GM23248 (cell line): Measurements from ENCODE around the gene HDAC4. TPM values are rescaled to one million over a fixed set of nuclear protein-coding genes. Genes with fewer than 3 reads are reported as not detected.
A peak's percentile ranks its signal among the peaks of the same experiment; 100 is the strongest.

Source experiments
- DNase-seq: peaks from one replicate; pipeline ENCODE4 v3.0.0-alpha.2; 2015
- H2AFZ ChIP-seq: fragments of 200-600 bp; sonication (generic); 2 replicates; pipeline ENCODE4 v1.6.1; 2016; ENCODE audit warnings: antibody characterized with exemption
- H3F3A ChIP-seq: fragments of 200-600 bp; sonication (generic); 2 replicates; pipeline ENCODE4 v1.6.1; 2016; ENCODE audit warnings: mild to moderate bottlenecking, antibody characterized with exemption, mixed run types; ENCODE audit not compliant: insufficient read depth
- H3K27ac ChIP-seq: fragments of 200-600 bp; sonication (generic); 2 replicates; pipeline ENCODE4 v1.5.1; 2016; ENCODE audit warnings: mild to moderate bottlenecking
- H3K27me3 ChIP-seq: fragments of 200-600 bp; sonication (generic); replicated peaks from 2 replicates; pipeline ENCODE4 v1.6.1; 2016; ENCODE audit warnings: mild to moderate bottlenecking; ENCODE audit not compliant: insufficient read depth
- H3K36me3 ChIP-seq: fragments of 200-600 bp; sonication (generic); 2 replicates; pipeline ENCODE4 v1.6.1; 2016; ENCODE audit warnings: low read depth, mild to moderate bottlenecking
- H3K4me1 ChIP-seq: fragments of 200-600 bp; sonication (generic); 2 replicates; pipeline ENCODE4 v1.6.1; 2016; ENCODE audit warnings: mild to moderate bottlenecking; ENCODE audit not compliant: insufficient read depth
- H3K4me2 ChIP-seq: fragments of 200-600 bp; sonication (generic); one replicate; pipeline ENCODE4 v1.6.1; 2016; ENCODE audit warnings: mild to moderate bottlenecking; ENCODE audit not compliant: unreplicated experiment
- H3K4me3 ChIP-seq: fragments of 200-600 bp; sonication (generic); 2 replicates; pipeline ENCODE4 v1.5.1; 2016; ENCODE audit warnings: mild to moderate bottlenecking
- H3K79me2 ChIP-seq: fragments of 200-600 bp; sonication (generic); 2 replicates; pipeline ENCODE4 v1.6.1; 2016; ENCODE audit warnings: mild to moderate bottlenecking; ENCODE audit not compliant: insufficient read depth
- H3K9ac ChIP-seq: fragments of 200-600 bp; sonication (generic); 2 replicates; pipeline ENCODE4 v1.6.1; 2016; ENCODE audit warnings: mild to moderate bottlenecking
- H3K9me2 ChIP-seq: fragments of 200-600 bp; sonication (generic); 2 replicates; pipeline ENCODE4 v1.6.1; 2016; ENCODE audit warnings: mixed run types, mild to moderate bottlenecking, moderate library complexity; ENCODE audit not compliant: insufficient read depth
- H3K9me3 ChIP-seq: fragments of 200-600 bp; sonication (generic); one replicate; pipeline ENCODE4 v1.6.1; 2017; ENCODE audit warnings: low read depth
- H4K20me1 ChIP-seq: fragments of 200-600 bp; sonication (generic); 2 replicates; pipeline ENCODE4 v1.6.0; 2016; ENCODE audit not compliant: insufficient read depth
- EZH2 ChIP-seq: fragments of 200-600 bp; sonication (generic); IDR thresholded peaks from 2 replicates; pipeline ENCODE4 v1.6.1; 2018; ENCODE audit warnings: antibody characterized with exemption, mild to moderate bottlenecking; ENCODE audit not compliant: insufficient read depth, poor library complexity, severe bottlenecking
- EZH2phosphoT487 ChIP-seq: fragments of 200-600 bp; sonication (generic); IDR thresholded peaks from 2 replicates; pipeline ENCODE4 v1.6.1; 2018; ENCODE audit warnings: antibody characterized with exemption, moderate library complexity, mild to moderate bottlenecking, low read depth; ENCODE audit not compliant: insufficient read depth
- WGBS, 2 experiments: methylation state at CpG; one replicate each; pipeline ENCODE4 v1.1.6; 2015 to 2017; ENCODE audit warnings: low lambda C conversion rate in 2 of 2, low coverage in 1 of 2; ENCODE audit errors: missing lambda C conversion rate in 2 of 2; 5-methylcytosine and 5-hydroxymethylcytosine counted together
- in situ Hi-C: fragments of 300-500 bp; cut with MboI; formaldehyde crosslinking; loops from 2 replicates; pipeline ENCODE4 v1.15.0; 2020
- polyA plus RNA-seq: library from polyadenylated mRNA; unstranded; fragments of >200 nt; fragmentation: Nextera tagmentation; extraction: Ambion mirVana; gene quantifications from 2 replicates; pipeline ENCODE4 v1.2.1, GENCODE V29; 2016
- total RNA-seq: library from RNA; depleted of rRNA; stranded (reverse); fragments of >200 nt; shearing (Covaris generic); gene quantifications from 2 replicates; pipeline ENCODE4 v1.2.3, GENCODE V29; 2014

Gene HDAC4
- total and polyA plus RNA-seq, 2 experiments from 2014 or later: 2.1 to 6.3 TPM

- TF ChIP-seq EZH2 (no peak), EZH2phosphoT487 (no peak)
- Histone ChIP-seq H2AFZ (no peak overlapping the region), H3K4me3 (no peak overlapping the region), H3K9ac (no peak overlapping the region), H3K79me2 (peaks cover 24% of the 10 kb centered on the region), H3K27ac (no peak overlapping the region), H3K9me2 (no peaks in the 10 kb centered on the region), H3K27me3 (no peaks in the 10 kb centered on the region), H3K9me3 (no peaks in the 10 kb centered on the region), H3K4me1 (peaks cover 23% of the 10 kb centered on the region), H3K4me2 (no peak overlapping the region), H3F3A (no peaks in the 10 kb centered on the region), H3K36me3 (no peaks in the 10 kb centered on the region), H4K20me1 (no peaks in the 10 kb centered on the region)
- in situ Hi-C loops: no loop called here
- 95 to 98% methylated on average over 11 of the region's 11 CpGs for WGBS, 2 experiments
- DNase-seq: no peak
Measured at GRCh38 chr2:239360008-239360407, 40.8 kb downstream of the HDAC4 start.

- Histone ChIP-seq H2AFZ (peak overlapping the region; percentile 48; the same call in 1 of the 2 replicates), H3K4me3 (no peak overlapping the region), H3K9me3 (no peaks in the 10 kb centered on the region), H3K79me2 (peaks cover 24% of the 10 kb centered on the region), H3K4me1 (peaks cover 23% of the 10 kb centered on the region), H3F3A (0 out of 2 replicates have a peak, but pooled peaks cover 5% of the 10 kb centered on the region), H3K36me3 (no peaks in the 10 kb centered on the region), H3K9ac (no peak overlapping the region), H3K4me2 (peak overlapping the region; percentile 5), H4K20me1 (no peaks in the 10 kb centered on the region), H3K9me2 (no peaks in the 10 kb centered on the region), H3K27me3 (no peaks in the 10 kb centered on the region), H3K27ac (no peak overlapping the region)
- peak; percentile 73 for DNase-seq
- 30 to 39% methylated on average over 17 to 20 of the region's 20 CpGs for WGBS, 2 experiments
- in situ Hi-C loops: no loop called here
- TF ChIP-seq EZH2 (no peak), EZH2phosphoT487 (no peak)
Measured at GRCh38 chr2:239359196-239359912, 41.5 kb downstream of the HDAC4 start.

- no peaks in the 10 kb centered on the region for H4K20me1 ChIP-seq
- 0 out of 2 replicates have a peak, but pooled peaks cover 5% of the 10 kb centered on the region for H3F3A ChIP-seq
- in situ Hi-C loops: no loop called here
- no peaks in the 10 kb centered on the region for H3K27me3 ChIP-seq
- WGBS, 2 experiments: 57 to 58% methylated on average over 18 of the region's 18 CpGs
- no peaks in the 10 kb centered on the region for H3K36me3 ChIP-seq
- peak; percentile 77 for DNase-seq
- H3K9me2 ChIP-seq: no peaks in the 10 kb centered on the region
- TF ChIP-seq EZH2 (no peak), EZH2phosphoT487 (no peak)
- H3K4me1 ChIP-seq: peaks cover 23% of the 10 kb centered on the region
- no peak overlapping the region for H3K4me3 ChIP-seq
- no peak overlapping the region for H3K4me2 ChIP-seq
- peak overlapping the region; percentile 40 for H2AFZ ChIP-seq
- no peak overlapping the region for H3K9ac ChIP-seq
- peaks cover 14% of the 10 kb centered on the region; the same call in 1 of the 2 replicates for H3K79me2 ChIP-seq
- H3K9me3 ChIP-seq: no peaks in the 10 kb centered on the region
- no peak overlapping the region for H3K27ac ChIP-seq
Measured at GRCh38 chr2:239358062-239358754, 42.6 kb downstream of the HDAC4 start.

GRCh38 chr2:239355724-239356123 lies 45.1 kb downstream of the HDAC4 start:
- H3K9me3 ChIP-seq: no peaks in the 10 kb centered on the region
- WGBS, 2 experiments: 57 to 60% methylated on average over 3 of the region's 3 CpGs
- in situ Hi-C loops: no loop called here
- H3K9me2 ChIP-seq: no peaks in the 10 kb centered on the region
- H3K9ac ChIP-seq: no peak overlapping the region
- TF ChIP-seq EZH2 (no peak), EZH2phosphoT487 (no peak)
- H3K27me3 ChIP-seq: no peaks in the 10 kb centered on the region
- H3K79me2 ChIP-seq: peaks cover 7% of the 10 kb centered on the region; the same call in 1 of the 2 replicates
- 0 out of 2 replicates have a peak overlapping the region, but pooled peaks have one; percentile 4 for H3K27ac ChIP-seq
- no peaks in the 10 kb centered on the region for H3K36me3 ChIP-seq
- H3F3A ChIP-seq: 0 out of 2 replicates have a peak, but pooled peaks cover 5% of the 10 kb centered on the region
- H3K4me3 ChIP-seq: 0 out of 2 replicates have a peak overlapping the region, but pooled peaks have one; percentile 7
- peaks cover 23% of the 10 kb centered on the region for H3K4me1 ChIP-seq
- peak; percentile 34 for DNase-seq
- H4K20me1 ChIP-seq: no peaks in the 10 kb centered on the region
- H3K4me2 ChIP-seq: no peak overlapping the region
- H2AFZ ChIP-seq: no peak overlapping the region
